GM12878 (cell line): Measurements from ENCODE around the gene YTHDC1.

Experiments
- CREM ChIP-seq: IDR thresholded peaks from 2 replicates; pipeline ENCODE4 v1.6.1; 2014; ENCODE audit warnings: antibody characterized with exemption, low read depth
- DPF2 ChIP-seq: fragments of 450-650 bp; IDR thresholded peaks from 2 replicates; pipeline ENCODE4 v1.6.1; 2017; ENCODE audit warnings: mild to moderate bottlenecking
- EP300 ChIP-seq, 2 experiments: fragments of 150-350 bp in 1 of 2; IDR thresholded peaks; 2 replicates each; pipeline ENCODE4 v1.6.1; 2011 to 2012; ENCODE audit warnings: low read depth in 2 of 2, low read length in 2 of 2, borderline replicate concordance in 1 of 2, improper control_type of control experiment in 1 of 2, inconsistent platforms in 1 of 2; ENCODE audit not compliant: control insufficient read depth in 1 of 2
- ESRRA ChIP-seq: IDR thresholded peaks from 2 replicates; pipeline ENCODE4 v1.6.1; 2012; ENCODE audit warnings: mild to moderate bottlenecking, low read length, improper control_type of control experiment
- EZH2 ChIP-seq: IDR thresholded peaks from 2 replicates; pipeline ENCODE4 v1.6.1; 2012; ENCODE audit warnings: low read depth, mild to moderate bottlenecking, control low read depth, inconsistent platforms, low read length, borderline replicate concordance; ENCODE audit not compliant: control insufficient read depth
- FOXM1 ChIP-seq: IDR thresholded peaks from 2 replicates; pipeline ENCODE4 v1.6.1; 2012; ENCODE audit warnings: low read depth, mild to moderate bottlenecking, inconsistent platforms, low read length, moderate library complexity
- KAT2A ChIP-seq: conservative IDR thresholded peaks from 2 replicates; pipeline ENCODE4 v1.6.1; 2011; ENCODE audit warnings: low read depth, low read length; ENCODE audit not compliant: control insufficient read depth
- NR2F1 ChIP-seq: fragments of 450-650 bp; conservative IDR thresholded peaks from 2 replicates; pipeline ENCODE4 v1.6.1; 2017; ENCODE audit warnings: mild to moderate bottlenecking
- POLR2A ChIP-seq: IDR thresholded peaks from 2 replicates; pipeline ENCODE4 v1.6.1; 2011; ENCODE audit warnings: low read depth, mild to moderate bottlenecking, low read length
- RAD21 ChIP-seq: IDR thresholded peaks from 2 replicates; pipeline ENCODE4 v1.6.1; 2011; ENCODE audit warnings: mild to moderate bottlenecking, low read depth, low read length, moderate library complexity; ENCODE audit not compliant: insufficient read depth
- RFX5 ChIP-seq: IDR thresholded peaks from 2 replicates; pipeline ENCODE4 v1.6.1; 2011; ENCODE audit warnings: low read depth, low read length, improper control_type of control experiment
- SIN3A ChIP-seq: IDR thresholded peaks from 2 replicates; pipeline ENCODE4 v1.6.1; 2012; ENCODE audit warnings: low read depth, low read length, improper control_type of control experiment
- TF ChIP-seq, protein P1 (sequence below), 3 experiments: IDR thresholded peaks in 2 of 3; conservative IDR thresholded peaks in 1 of 3; 2 replicates each; pipeline ENCODE4 v1.5.1; 2011; ENCODE audit warnings: low read depth in 3 of 3, low read length in 3 of 3, mild to moderate bottlenecking in 3 of 3, control low read depth in 2 of 3, moderate library complexity in 2 of 3, inconsistent platforms in 1 of 3, mixed read lengths in 1 of 3; ENCODE audit not compliant: control insufficient read depth in 2 of 3, insufficient read depth in 1 of 3; ENCODE audit errors: extremely low read depth in 1 of 3
- TF ChIP-seq, protein P2 (sequence below): fragments of 150-350 bp; IDR thresholded peaks from 2 replicates; pipeline ENCODE4 v1.6.1; 2016; ENCODE audit warnings: low read depth, low read length

DNA sequence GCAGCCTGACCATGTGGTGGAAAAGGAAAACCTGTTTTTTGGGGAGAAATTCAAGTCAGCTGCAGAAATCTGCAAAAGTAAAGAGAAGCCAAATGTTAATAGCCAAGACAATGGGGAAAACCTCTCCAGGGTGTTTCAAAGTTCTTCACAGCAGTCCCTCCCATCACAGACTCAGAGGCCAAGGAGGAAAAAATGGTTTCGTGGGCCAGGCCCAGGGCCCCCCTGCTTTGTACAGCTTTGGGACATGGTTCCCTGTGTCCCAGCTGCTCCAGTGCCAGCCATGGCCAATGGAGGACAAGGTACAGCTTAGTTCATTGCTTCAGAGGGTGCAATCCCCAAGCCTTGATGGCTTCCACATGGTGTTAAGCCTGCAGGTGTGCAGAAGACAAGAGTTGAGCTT lies 15.2 kb upstream of the YTHDC1 start:
- TF ChIP-seq ESRRA (no peak), KAT2A (no peak), POLR2A (no peak), CREM (no peak), EP300 (IDR thresholded peaks at IDR 0.05; ENCODE audit: borderline replicate concordance in 1 of 2, control insufficient read depth in 1 of 2, low read depth in 2 of 2, low read length in 2 of 2) (no peak), RAD21 (no peak), EZH2 (no peak), FOXM1 (no peak), DPF2 (no peak), RFX5 (no peak), NR2F1 (no peak), SIN3A (no peak)
- TF ChIP-seq, protein P1, sequence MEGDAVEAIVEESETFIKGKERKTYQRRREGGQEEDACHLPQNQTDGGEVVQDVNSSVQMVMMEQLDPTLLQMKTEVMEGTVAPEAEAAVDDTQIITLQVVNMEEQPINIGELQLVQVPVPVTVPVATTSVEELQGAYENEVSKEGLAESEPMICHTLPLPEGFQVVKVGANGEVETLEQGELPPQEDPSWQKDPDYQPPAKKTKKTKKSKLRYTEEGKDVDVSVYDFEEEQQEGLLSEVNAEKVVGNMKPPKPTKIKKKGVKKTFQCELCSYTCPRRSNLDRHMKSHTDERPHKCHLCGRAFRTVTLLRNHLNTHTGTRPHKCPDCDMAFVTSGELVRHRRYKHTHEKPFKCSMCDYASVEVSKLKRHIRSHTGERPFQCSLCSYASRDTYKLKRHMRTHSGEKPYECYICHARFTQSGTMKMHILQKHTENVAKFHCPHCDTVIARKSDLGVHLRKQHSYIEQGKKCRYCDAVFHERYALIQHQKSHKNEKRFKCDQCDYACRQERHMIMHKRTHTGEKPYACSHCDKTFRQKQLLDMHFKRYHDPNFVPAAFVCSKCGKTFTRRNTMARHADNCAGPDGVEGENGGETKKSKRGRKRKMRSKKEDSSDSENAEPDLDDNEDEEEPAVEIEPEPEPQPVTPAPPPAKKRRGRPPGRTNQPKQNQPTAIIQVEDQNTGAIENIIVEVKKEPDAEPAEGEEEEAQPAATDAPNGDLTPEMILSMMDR (IDR thresholded peaks at IDR 0.05 in 2 of 3, conservative IDR thresholded peaks at IDR 0.05 in 1 of 3; ENCODE audit: control insufficient read depth in 2 of 3, extremely low read depth in 1 of 3, insufficient read depth in 1 of 3, low read depth in 3 of 3, low read length in 3 of 3) = no peak
- TF ChIP-seq, protein P2, sequence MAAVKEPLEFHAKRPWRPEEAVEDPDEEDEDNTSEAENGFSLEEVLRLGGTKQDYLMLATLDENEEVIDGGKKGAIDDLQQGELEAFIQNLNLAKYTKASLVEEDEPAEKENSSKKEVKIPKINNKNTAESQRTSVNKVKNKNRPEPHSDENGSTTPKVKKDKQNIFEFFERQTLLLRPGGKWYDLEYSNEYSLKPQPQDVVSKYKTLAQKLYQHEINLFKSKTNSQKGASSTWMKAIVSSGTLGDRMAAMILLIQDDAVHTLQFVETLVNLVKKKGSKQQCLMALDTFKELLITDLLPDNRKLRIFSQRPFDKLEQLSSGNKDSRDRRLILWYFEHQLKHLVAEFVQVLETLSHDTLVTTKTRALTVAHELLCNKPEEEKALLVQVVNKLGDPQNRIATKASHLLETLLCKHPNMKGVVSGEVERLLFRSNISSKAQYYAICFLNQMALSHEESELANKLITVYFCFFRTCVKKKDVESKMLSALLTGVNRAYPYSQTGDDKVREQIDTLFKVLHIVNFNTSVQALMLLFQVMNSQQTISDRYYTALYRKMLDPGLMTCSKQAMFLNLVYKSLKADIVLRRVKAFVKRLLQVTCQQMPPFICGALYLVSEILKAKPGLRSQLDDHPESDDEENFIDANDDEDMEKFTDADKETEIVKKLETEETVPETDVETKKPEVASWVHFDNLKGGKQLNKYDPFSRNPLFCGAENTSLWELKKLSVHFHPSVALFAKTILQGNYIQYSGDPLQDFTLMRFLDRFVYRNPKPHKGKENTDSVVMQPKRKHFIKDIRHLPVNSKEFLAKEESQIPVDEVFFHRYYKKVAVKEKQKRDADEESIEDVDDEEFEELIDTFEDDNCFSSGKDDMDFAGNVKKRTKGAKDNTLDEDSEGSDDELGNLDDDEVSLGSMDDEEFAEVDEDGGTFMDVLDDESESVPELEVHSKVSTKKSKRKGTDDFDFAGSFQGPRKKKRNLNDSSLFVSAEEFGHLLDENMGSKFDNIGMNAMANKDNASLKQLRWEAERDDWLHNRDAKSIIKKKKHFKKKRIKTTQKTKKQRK = no peak
